ENCODE data around the gene SBF2. TPM values are rescaled to one million over a fixed set of nuclear protein-coding genes. Genes with fewer than 3 reads are reported as not detected.

The SBF2 gene
- total and polyA plus RNA-seq, 2 of the 13 experiments (the other 11 are each of a cell fraction or from before 2014, with no cell fraction given) = 24.0 to 45.8 TPM

DNA sequence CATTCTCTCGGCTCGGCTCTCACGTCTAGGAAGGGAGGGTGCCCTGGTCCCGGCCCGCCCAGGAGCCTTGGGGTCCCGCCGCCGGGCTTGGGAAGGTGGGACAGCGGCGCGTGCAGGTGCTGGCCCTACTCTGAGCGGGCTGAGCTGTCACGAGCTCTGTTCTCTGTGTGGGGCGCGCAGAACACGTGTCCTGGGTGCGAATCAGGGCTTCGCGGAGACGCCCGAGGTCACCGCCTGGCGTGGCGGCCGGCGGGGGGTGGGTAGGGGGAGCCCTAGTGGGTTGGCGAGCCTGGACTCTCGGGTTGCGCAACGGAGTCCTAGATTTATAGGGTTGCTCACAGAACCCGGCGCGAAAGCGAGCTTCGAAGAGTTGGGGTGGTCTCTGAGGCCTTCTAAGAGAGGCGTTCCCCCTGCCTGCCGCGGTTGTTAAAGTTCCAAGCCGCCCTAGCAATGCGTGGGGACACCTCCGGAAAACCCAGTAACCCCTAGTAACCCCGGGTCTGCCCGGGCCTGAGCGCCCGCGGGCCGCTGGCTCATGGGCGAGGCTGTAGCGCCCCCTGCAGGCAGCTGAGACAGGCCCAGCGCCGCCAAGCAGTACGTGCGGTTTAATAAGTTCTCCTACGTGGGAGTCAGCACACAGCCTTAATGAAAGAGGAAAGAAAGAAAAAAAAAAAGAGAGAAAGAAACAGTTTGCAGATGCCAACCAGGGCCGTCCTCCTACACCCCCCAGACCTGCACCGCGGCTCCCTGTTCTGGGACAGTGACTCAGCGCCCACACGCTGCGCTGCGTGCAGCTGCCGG lies 13.6 kb upstream of the SBF2 start (continued):
- TF ChIP-seq, protein P1, sequence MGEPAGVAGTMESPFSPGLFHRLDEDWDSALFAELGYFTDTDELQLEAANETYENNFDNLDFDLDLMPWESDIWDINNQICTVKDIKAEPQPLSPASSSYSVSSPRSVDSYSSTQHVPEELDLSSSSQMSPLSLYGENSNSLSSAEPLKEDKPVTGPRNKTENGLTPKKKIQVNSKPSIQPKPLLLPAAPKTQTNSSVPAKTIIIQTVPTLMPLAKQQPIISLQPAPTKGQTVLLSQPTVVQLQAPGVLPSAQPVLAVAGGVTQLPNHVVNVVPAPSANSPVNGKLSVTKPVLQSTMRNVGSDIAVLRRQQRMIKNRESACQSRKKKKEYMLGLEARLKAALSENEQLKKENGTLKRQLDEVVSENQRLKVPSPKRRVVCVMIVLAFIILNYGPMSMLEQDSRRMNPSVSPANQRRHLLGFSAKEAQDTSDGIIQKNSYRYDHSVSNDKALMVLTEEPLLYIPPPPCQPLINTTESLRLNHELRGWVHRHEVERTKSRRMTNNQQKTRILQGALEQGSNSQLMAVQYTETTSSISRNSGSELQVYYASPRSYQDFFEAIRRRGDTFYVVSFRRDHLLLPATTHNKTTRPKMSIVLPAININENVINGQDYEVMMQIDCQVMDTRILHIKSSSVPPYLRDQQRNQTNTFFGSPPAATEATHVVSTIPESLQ (CRISPR knock-in tag; conservative IDR thresholded peaks at IDR 0.05) = no peak
- no peak for TF ChIP-seq ZIK1 (CRISPR knock-in tag; IDR thresholded peaks at IDR 0.05; ENCODE audit: borderline replicate concordance, low read depth)
- TF ChIP-seq ZNF12 (CRISPR knock-in tag; IDR thresholded peaks at IDR 0.05) = 0 out of 2 replicates have a peak, but pooled peaks have one; percentile 38
- no peak for TF ChIP-seq KLF12 (CRISPR knock-in tag; IDR thresholded peaks at IDR 0.05; ENCODE audit: borderline replicate concordance)
- peak; percentile 30; the same call in 1 of the 2 replicates for TF ChIP-seq SP5 (CRISPR knock-in tag; IDR thresholded peaks at IDR 0.05; ENCODE audit: borderline replicate concordance, low read depth)
- TF ChIP-seq, protein P2, sequence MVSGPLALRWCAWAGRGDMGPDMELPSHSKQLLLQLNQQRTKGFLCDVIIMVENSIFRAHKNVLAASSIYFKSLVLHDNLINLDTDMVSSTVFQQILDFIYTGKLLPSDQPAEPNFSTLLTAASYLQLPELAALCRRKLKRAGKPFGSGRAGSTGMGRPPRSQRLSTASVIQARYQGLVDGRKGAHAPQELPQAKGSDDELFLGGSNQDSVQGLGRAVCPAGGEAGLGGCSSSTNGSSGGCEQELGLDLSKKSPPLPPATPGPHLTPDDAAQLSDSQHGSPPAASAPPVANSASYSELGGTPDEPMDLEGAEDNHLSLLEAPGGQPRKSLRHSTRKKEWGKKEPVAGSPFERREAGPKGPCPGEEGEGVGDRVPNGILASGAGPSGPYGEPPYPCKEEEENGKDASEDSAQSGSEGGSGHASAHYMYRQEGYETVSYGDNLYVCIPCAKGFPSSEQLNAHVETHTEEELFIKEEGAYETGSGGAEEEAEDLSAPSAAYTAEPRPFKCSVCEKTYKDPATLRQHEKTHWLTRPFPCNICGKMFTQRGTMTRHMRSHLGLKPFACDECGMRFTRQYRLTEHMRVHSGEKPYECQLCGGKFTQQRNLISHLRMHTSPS (CRISPR knock-in tag; IDR thresholded peaks at IDR 0.05; ENCODE audit: low read depth) = no peak
- TF ChIP-seq, protein P3, sequence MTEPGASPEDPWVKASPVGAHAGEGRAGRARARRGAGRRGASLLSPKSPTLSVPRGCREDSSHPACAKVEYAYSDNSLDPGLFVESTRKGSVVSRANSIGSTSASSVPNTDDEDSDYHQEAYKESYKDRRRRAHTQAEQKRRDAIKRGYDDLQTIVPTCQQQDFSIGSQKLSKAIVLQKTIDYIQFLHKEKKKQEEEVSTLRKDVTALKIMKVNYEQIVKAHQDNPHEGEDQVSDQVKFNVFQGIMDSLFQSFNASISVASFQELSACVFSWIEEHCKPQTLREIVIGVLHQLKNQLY (CRISPR knock-in tag; IDR thresholded peaks at IDR 0.05) = no peak
- TF ChIP-seq ZNF710 (CRISPR knock-in tag; IDR thresholded peaks at IDR 0.05; ENCODE audit: borderline replicate concordance) = peak; percentile 96; the same call in 1 of the 2 replicates
- no peak for TF ChIP-seq MLLT10 (CRISPR knock-in tag; IDR thresholded peaks at IDR 0.05)
- TF ChIP-seq ZNF383 (CRISPR knock-in tag; IDR thresholded peaks at IDR 0.05; ENCODE audit: borderline replicate concordance) = no peak
- TF ChIP-seq, protein P4, sequence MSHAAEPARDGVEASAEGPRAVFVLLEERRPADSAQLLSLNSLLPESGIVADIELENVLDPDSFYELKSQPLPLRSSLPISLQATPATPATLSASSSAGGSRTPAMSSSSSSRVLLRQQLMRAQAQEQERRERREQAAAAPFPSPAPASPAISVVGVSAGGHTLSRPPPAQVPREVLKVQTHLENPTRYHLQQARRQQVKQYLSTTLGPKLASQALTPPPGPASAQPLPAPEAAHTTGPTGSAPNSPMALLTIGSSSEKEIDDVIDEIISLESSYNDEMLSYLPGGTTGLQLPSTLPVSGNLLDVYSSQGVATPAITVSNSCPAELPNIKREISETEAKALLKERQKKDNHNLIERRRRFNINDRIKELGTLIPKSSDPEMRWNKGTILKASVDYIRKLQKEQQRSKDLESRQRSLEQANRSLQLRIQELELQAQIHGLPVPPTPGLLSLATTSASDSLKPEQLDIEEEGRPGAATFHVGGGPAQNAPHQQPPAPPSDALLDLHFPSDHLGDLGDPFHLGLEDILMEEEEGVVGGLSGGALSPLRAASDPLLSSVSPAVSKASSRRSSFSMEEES (CRISPR knock-in tag; IDR thresholded peaks at IDR 0.05) = no peak
- peak; percentile 60; the same call in 1 of the 2 replicates for TF ChIP-seq CSRNP1 (CRISPR knock-in tag; IDR thresholded peaks at IDR 0.05)
- TF ChIP-seq ZNF564 (CRISPR knock-in tag; IDR thresholded peaks at IDR 0.05) = no peak; the same call in 1 of the 2 replicates
- TF ChIP-seq ZNF562 (CRISPR knock-in tag; IDR thresholded peaks at IDR 0.05; ENCODE audit: borderline replicate concordance) = no peak
- TF ChIP-seq STAG1 (CRISPR knock-in tag; IDR thresholded peaks at IDR 0.05) = peak; percentile 83
- peak; percentile 39; the same call in 1 of the 2 replicates for TF ChIP-seq KMT2B (CRISPR knock-in tag; IDR thresholded peaks at IDR 0.05)
- no peak for TF ChIP-seq ZNF850 (CRISPR knock-in tag; conservative IDR thresholded peaks at IDR 0.05)
- no peak for TF ChIP-seq POLR2AphosphoS2 (IDR thresholded peaks at IDR 0.05; ENCODE audit: low read depth, low read length)
